OCI-LY3 (cell line): Measurements from ENCODE around the gene LACTB.

Experiments used
- EZH2phosphoT487 ChIP-seq: fragments of 200-600 bp; shearing (Covaris generic); IDR thresholded peaks from 2 replicates; pipeline ENCODE4 v1.6.1; 2018; ENCODE audit warnings: antibody characterized with exemption, mixed run types, low read depth
- TF ChIP-seq, protein P1 (sequence below): fragments of 200-600, 300-600 bp; sonication (generic); IDR thresholded peaks from 2 replicates; pipeline ENCODE4 v1.5.1; 2014; ENCODE audit warnings: antibody characterized with exemption, low read length, low read depth

DNA sequence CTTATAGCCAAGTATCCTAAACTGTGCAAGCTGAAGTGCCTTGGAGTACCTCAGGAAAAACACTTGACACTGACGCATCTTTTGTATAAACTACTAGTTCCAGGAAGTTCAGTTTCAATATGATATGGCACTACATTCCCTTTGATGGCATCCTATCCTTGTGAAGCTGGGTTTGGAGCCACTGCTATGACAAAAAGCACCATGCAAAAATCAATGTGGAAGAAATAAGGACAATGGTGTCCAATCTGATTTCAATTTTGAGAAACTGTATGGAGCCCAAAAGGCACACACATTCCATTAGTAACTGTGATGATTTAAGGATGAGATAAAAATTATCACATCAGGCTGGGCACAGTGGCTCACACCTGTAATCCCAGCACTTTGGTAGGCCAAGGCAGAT lies 30.0 kb downstream of the LACTB start:
- TF ChIP-seq, protein P1, sequence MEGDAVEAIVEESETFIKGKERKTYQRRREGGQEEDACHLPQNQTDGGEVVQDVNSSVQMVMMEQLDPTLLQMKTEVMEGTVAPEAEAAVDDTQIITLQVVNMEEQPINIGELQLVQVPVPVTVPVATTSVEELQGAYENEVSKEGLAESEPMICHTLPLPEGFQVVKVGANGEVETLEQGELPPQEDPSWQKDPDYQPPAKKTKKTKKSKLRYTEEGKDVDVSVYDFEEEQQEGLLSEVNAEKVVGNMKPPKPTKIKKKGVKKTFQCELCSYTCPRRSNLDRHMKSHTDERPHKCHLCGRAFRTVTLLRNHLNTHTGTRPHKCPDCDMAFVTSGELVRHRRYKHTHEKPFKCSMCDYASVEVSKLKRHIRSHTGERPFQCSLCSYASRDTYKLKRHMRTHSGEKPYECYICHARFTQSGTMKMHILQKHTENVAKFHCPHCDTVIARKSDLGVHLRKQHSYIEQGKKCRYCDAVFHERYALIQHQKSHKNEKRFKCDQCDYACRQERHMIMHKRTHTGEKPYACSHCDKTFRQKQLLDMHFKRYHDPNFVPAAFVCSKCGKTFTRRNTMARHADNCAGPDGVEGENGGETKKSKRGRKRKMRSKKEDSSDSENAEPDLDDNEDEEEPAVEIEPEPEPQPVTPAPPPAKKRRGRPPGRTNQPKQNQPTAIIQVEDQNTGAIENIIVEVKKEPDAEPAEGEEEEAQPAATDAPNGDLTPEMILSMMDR = no peak
- TF ChIP-seq EZH2phosphoT487 = no peak
